GM12873 (cell line): ENCODE results near the gene SBK3.

ENCODE experiments used
- CTCF ChIP-seq: IDR thresholded peaks from 2 replicates; pipeline ENCODE4 v1.5.1; 2012; ENCODE audit warnings: low read depth, mild to moderate bottlenecking, moderate library complexity, low read length, control low read depth; ENCODE audit not compliant: insufficient read depth; ENCODE audit errors: missing control alignments

Gene SBK3

GRCh38 chr19:55550321-55550650 lies 4.9 kb upstream of the SBK3 start:
- no peak for TF ChIP-seq CTCF

- TF ChIP-seq CTCF = no peak
Observed at GRCh38 chr19:55549500-55550320, 4.4 kb upstream of the SBK3 start.

- TF ChIP-seq CTCF = no peak
Observed at GRCh38 chr19:55546822-55547614, 1.7 kb upstream of the SBK3 start.

DNA sequence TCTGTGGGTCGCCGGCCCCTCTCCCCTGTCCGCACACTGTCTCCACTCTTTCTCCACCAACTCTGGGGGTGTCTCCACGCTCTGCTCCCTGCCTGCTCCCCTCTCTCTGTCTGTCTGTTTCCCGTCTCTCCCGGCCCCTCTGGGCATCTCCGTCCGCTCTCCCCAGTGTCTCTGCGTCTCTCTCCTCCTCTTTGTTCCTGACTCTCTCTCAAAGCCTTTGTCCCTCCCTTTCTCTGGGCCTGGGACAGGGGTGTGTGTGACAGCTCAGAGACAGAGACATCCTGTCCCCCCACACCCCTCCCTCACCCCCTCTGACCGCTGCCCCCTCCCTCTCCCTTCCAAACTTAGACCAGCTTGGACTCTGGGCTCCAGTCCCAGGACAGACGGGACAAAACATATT lies 668 bp upstream of the SBK3 start:
- no peak for TF ChIP-seq CTCF

- TF ChIP-seq CTCF = no peak
Observed at GRCh38 chr19:55544776-55545439, 435 bp downstream of the SBK3 start.

- no peak for TF ChIP-seq CTCF
Observed at GRCh38 chr19:55544014-55544413, 1.3 kb downstream of the SBK3 start.

DNA sequence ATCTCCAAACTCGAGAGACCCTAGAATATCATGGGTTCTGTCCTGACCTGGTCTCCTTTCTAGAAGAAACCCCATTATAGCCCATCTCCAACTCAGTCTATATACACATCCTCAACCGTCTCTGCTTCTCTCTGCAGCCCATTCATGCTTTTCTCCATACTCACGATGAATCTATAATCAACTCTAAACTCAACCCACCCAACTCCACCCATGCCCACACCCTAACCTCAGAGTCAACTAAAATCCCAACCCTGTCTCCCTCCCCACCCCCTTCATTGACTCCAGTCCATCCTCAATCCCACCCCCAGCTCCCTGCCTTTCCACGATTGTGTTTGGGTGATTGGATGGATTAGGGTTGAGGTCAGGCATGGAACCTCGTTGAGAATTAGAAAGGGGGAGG lies 1.8 kb downstream of the SBK3 start:
- TF ChIP-seq CTCF = no peak
